HepG2 (cell line): Measurements from ENCODE around the gene C22orf39. TPM values are rescaled to one million over a fixed set of nuclear protein-coding genes. Genes with fewer than 3 reads are reported as not detected.
A peak's percentile ranks its signal among the peaks of the same experiment; 100 is the strongest.

Source experiments
- CSRNP2 ChIP-seq: sonication (generic); formaldehyde crosslinking; conservative IDR thresholded peaks from 2 replicates; pipeline ENCODE4 v1.8.0; 2022; ENCODE audit warnings: low read depth, missing genetic modification reagents
- FOXA3 ChIP-seq: IDR thresholded peaks from 2 replicates; pipeline ENCODE4 v1.6.1; 2016; ENCODE audit warnings: missing genetic modification reagents, missing compliant biosample characterization
- JDP2 ChIP-seq: sonication (generic); formaldehyde crosslinking; IDR thresholded peaks from 2 replicates; pipeline ENCODE4 v1.8.1; 2022; ENCODE audit warnings: missing genetic modification reagents, borderline replicate concordance
- MEIS2 ChIP-seq: sonication (generic); formaldehyde crosslinking; IDR thresholded peaks from 2 replicates; pipeline ENCODE4 v1.9.0; 2021; ENCODE audit warnings: mild to moderate bottlenecking, missing genetic modification reagents
- MTF2 ChIP-seq: sonication (generic); formaldehyde crosslinking; IDR thresholded peaks from 2 replicates; pipeline ENCODE4 v1.5.0; 2020; ENCODE audit warnings: missing genetic modification reagents, borderline replicate concordance
- MYPOP ChIP-seq: sonication (generic); formaldehyde crosslinking; IDR thresholded peaks from 2 replicates; pipeline ENCODE4 v1.8.1; 2023; ENCODE audit warnings: mild to moderate bottlenecking, moderate library complexity, missing genetic modification reagents
- SNAPC5 ChIP-seq: sonication (generic); formaldehyde crosslinking; IDR thresholded peaks from 2 replicates; pipeline ENCODE4 v1.8.1; 2023; ENCODE audit warnings: mild to moderate bottlenecking, missing genetic modification reagents, borderline replicate concordance
- ZMAT5 ChIP-seq: sonication (generic); formaldehyde crosslinking; IDR thresholded peaks from 2 replicates; pipeline ENCODE4 v1.5.0; 2020; ENCODE audit warnings: mild to moderate bottlenecking, low read depth, missing genetic modification reagents, borderline replicate concordance
- ZNF256 ChIP-seq: sonication (generic); formaldehyde crosslinking; conservative IDR thresholded peaks from 2 replicates; pipeline ENCODE4 v1.4.0; 2020; ENCODE audit warnings: missing genetic modification reagents
- ZNF407 ChIP-seq: sonication (generic); formaldehyde crosslinking; IDR thresholded peaks from one replicate; pipeline ENCODE4 v1.5.1; 2020; ENCODE audit warnings: mild to moderate bottlenecking, missing genetic modification reagents; ENCODE audit errors: not compliant biosample characterization
- ZNF496 ChIP-seq: sonication (generic); formaldehyde crosslinking; IDR thresholded peaks from 2 replicates; pipeline ENCODE4 v1.8.1; 2023; ENCODE audit warnings: mild to moderate bottlenecking, moderate library complexity, missing genetic modification reagents; ENCODE audit not compliant: insufficient replicate concordance
- ZNF510 ChIP-seq: sonication (generic); formaldehyde crosslinking; IDR thresholded peaks from 2 replicates; pipeline ENCODE4 v1.4.0; 2020; ENCODE audit warnings: low read depth, mild to moderate bottlenecking, missing genetic modification reagents
- ZNF619 ChIP-seq: sonication (generic); formaldehyde crosslinking; IDR thresholded peaks from 2 replicates; pipeline ENCODE4 v1.4.0; 2020; ENCODE audit warnings: mild to moderate bottlenecking, missing genetic modification reagents
- ZNF710 ChIP-seq: sonication (generic); formaldehyde crosslinking; IDR thresholded peaks from 2 replicates; pipeline ENCODE4 v1.5.0; 2020; ENCODE audit warnings: mild to moderate bottlenecking, missing genetic modification reagents, borderline replicate concordance
- ZNF768 ChIP-seq: sonication (generic); formaldehyde crosslinking; IDR thresholded peaks from 2 replicates; pipeline ENCODE4 v1.4.0; 2020; ENCODE audit warnings: missing genetic modification reagents
- polyA plus RNA-seq, 8 experiments: library from polyadenylated mRNA; depleted of rRNA in 3 of 8; stranded (reverse) in 7 of 8; unstranded in 1 of 8; fragments of >200 nt; fragmentation: Illumina TruSeq in 4 of 8; extraction: Trizol in 4 of 8; gene quantifications; 2 replicates each; pipeline versions ENCODE4 v1.2.1 to v1.2.3, GENCODE V29; 2011 to 2016; ENCODE audit warnings: low read depth in 4 of 8, missing spikeins in 1 of 8, mixed read lengths in 1 of 8; ENCODE audit not compliant: insufficient read depth in 1 of 8
- total RNA-seq, 5 experiments: library from RNA; depleted of rRNA; stranded (reverse); fragments of >200 nt; fragmentation: Illumina TruSeq; extraction: Trizol; gene quantifications; 2 replicates each; pipeline ENCODE4 v1.2.3, GENCODE V29; 2016; ENCODE audit warnings: low read depth in 1 of 5

The C22orf39 gene
- total and polyA plus RNA-seq, 2 of the 13 experiments (the other 11 are each of a cell fraction or from before 2014, with no cell fraction given), result 23.4 to 26.4 TPM

- TF ChIP-seq ZNF710 (peak; percentile 61; the same call in 1 of the 2 replicates), MEIS2 (CRISPR knock-in tag) (no peak), FOXA3 (CRISPR knock-in tag) (no peak; the same call in 1 of the 2 replicates), ZMAT5 (CRISPR knock-in tag) (no peak), CSRNP2 (CRISPR knock-in tag) (no peak), ZNF496 (no peak), MTF2 (CRISPR knock-in tag) (no peak), ZNF256 (CRISPR knock-in tag) (0 out of 2 replicates have a peak, but pooled peaks have one; percentile 46), JDP2 (CRISPR knock-in tag) (no peak), SNAPC5 (no peak), ZNF510 (CRISPR knock-in tag) (no peak), MYPOP (CRISPR knock-in tag) (peak; percentile 79), ZNF407 (CRISPR knock-in tag) (no peak), ZNF768 (CRISPR knock-in tag) (peak; percentile 56; the same call in 1 of the 2 replicates), ZNF619 (CRISPR knock-in tag) (no peak)
These were observed 16.5 kb downstream of the C22orf39 start (continued) for GRCh38 chr22:19430890-19431541.
